WTC11 (cell line): ENCODE measurements around the gene UBE2H. TPM values are rescaled to one million over a fixed set of nuclear protein-coding genes. Genes with fewer than 3 reads are reported as not detected.

ENCODE experiments used
- ATAC-seq: fragments of 200-7000 bp; cut with Tn5 transposase; 2 replicates; pipeline ENCODE4 v1.10.0; 2021; ENCODE audit warnings: mild to moderate bottlenecking, moderate library complexity
- CTCF ChIA-PET: fragments of 300-600 bp; sonication (Branson Sonifier 250); formaldehyde crosslinking; loops from one replicate; lab custom pipeline; 2021; ENCODE audit warnings: antibody characterized with exemption; lab: Charles Lee
- POLR2A ChIA-PET: fragments of 350-600 bp; sonication (Branson Sonifier 250); formaldehyde crosslinking; loops from one replicate; lab custom pipeline; 2021; ENCODE audit warnings: antibody characterized with exemption; lab: Charles Lee
- DNase-seq: peaks from one replicate; pipeline ENCODE4 v3.0.0; 2021; ENCODE audit warnings: low spot score
- H3K27ac Mint-ChIP-seq: 2 replicates; pipeline ENCODE4 v1.8.0; 2021; ENCODE audit warnings: mixed read lengths
- H3K27me3 Mint-ChIP-seq: 2 replicates; pipeline ENCODE4 v1.8.0; 2021; ENCODE audit warnings: low read depth, mild to moderate bottlenecking, moderate library complexity, mixed read lengths
- H3K36me3 Mint-ChIP-seq: 2 replicates; pipeline ENCODE4 v1.8.0; 2021; ENCODE audit warnings: mixed read lengths
- H3K4me1 Mint-ChIP-seq: 2 replicates; pipeline ENCODE4 v1.8.0; 2022; ENCODE audit warnings: mixed read lengths
- H3K4me3 Mint-ChIP-seq: 2 replicates; pipeline ENCODE4 v1.8.0; 2021; ENCODE audit warnings: mild to moderate bottlenecking, moderate library complexity, mixed read lengths
- H3K9me3 Mint-ChIP-seq: 2 replicates; pipeline ENCODE4 v1.8.0; 2021; ENCODE audit warnings: mixed read lengths
- AFF4 ChIP-seq: sonication (generic); formaldehyde crosslinking; IDR thresholded peaks from 2 replicates; pipeline ENCODE4 v1.8.1; 2023; ENCODE audit warnings: mild to moderate bottlenecking, missing genetic modification reagents, borderline replicate concordance
- CBFB ChIP-seq: sonication (generic); formaldehyde crosslinking; IDR thresholded peaks from 2 replicates; pipeline ENCODE4 v1.8.1; 2022; ENCODE audit warnings: mild to moderate bottlenecking, low read depth, missing genetic modification reagents
- CTCF ChIP-seq: fragments of 200-600 bp; IDR thresholded peaks from 2 replicates; pipeline ENCODE4 v1.8.0; 2022; ENCODE audit warnings: antibody characterized with exemption
- ELF4 ChIP-seq: sonication (generic); formaldehyde crosslinking; IDR thresholded peaks from 2 replicates; pipeline ENCODE4 v1.8.1; 2022; ENCODE audit warnings: low read depth, mild to moderate bottlenecking, moderate library complexity, missing genetic modification reagents
- FOXJ3 ChIP-seq: sonication (generic); formaldehyde crosslinking; IDR thresholded peaks from 2 replicates; pipeline ENCODE4 v1.9.0; 2021; ENCODE audit warnings: missing genetic modification reagents, mild to moderate bottlenecking, borderline replicate concordance
- FOXK1 ChIP-seq: sonication (generic); formaldehyde crosslinking; IDR thresholded peaks from 2 replicates; pipeline ENCODE4 v1.8.0; 2022; ENCODE audit warnings: mild to moderate bottlenecking, moderate library complexity, missing genetic modification reagents
- NFYB ChIP-seq: sonication (generic); formaldehyde crosslinking; conservative IDR thresholded peaks from 2 replicates; pipeline ENCODE4 v1.8.0; 2022; ENCODE audit warnings: low read depth, missing genetic modification reagents
- PRDM15 ChIP-seq: sonication (generic); formaldehyde crosslinking; IDR thresholded peaks from 2 replicates; pipeline ENCODE4 v1.8.0; 2022; ENCODE audit warnings: missing genetic modification reagents
- SMAD4 ChIP-seq: sonication (generic); formaldehyde crosslinking; IDR thresholded peaks from 2 replicates; pipeline ENCODE4 v1.8.0; 2022; ENCODE audit warnings: mild to moderate bottlenecking, missing genetic modification reagents
- SOX15 ChIP-seq: fragments of 250-450 bp; sonication (Bioruptor Pico); IDR thresholded peaks from 2 replicates; pipeline ENCODE4 v1.9.0; 2021; ENCODE audit warnings: mild to moderate bottlenecking
- ZBTB21 ChIP-seq: sonication (generic); formaldehyde crosslinking; IDR thresholded peaks from 2 replicates; pipeline ENCODE4 v1.8.1; 2023; ENCODE audit warnings: mild to moderate bottlenecking, missing genetic modification reagents, borderline replicate concordance
- ZNF219 ChIP-seq: sonication (generic); formaldehyde crosslinking; IDR thresholded peaks from 2 replicates; pipeline ENCODE4 v1.8.0; 2023; ENCODE audit warnings: missing genetic modification reagents, mild to moderate bottlenecking, borderline replicate concordance
- ZNF317 ChIP-seq: sonication (generic); formaldehyde crosslinking; IDR thresholded peaks from 2 replicates; pipeline ENCODE4 v1.8.1; 2023; ENCODE audit warnings: low read depth, mild to moderate bottlenecking, moderate library complexity, missing genetic modification reagents, borderline replicate concordance
- total RNA-seq: library from RNA; stranded (reverse); gene quantifications from 3 replicates; pipeline ENCODE4 v1.2.3, GENCODE V29; 2021
- TF ChIP-seq, protein P1 (sequence below): sonication (generic); formaldehyde crosslinking; IDR thresholded peaks from 2 replicates; pipeline ENCODE4 v1.8.1; 2023; ENCODE audit warnings: mild to moderate bottlenecking, moderate library complexity, missing genetic modification reagents
- TF ChIP-seq, protein P2 (sequence below): sonication (generic); formaldehyde crosslinking; IDR thresholded peaks from 2 replicates; pipeline ENCODE4 v1.8.1; 2023; ENCODE audit warnings: mild to moderate bottlenecking, missing genetic modification reagents
- TF ChIP-seq, protein P3 (sequence below): fragments of 250-450 bp; sonication (Bioruptor Pico); IDR thresholded peaks from 2 replicates; pipeline ENCODE4 v1.8.0; 2021; ENCODE audit warnings: mild to moderate bottlenecking
- TF ChIP-seq, protein P4 (sequence below): sonication (generic); formaldehyde crosslinking; IDR thresholded peaks from 2 replicates; pipeline ENCODE4 v1.8.0; 2022; ENCODE audit warnings: mild to moderate bottlenecking, missing genetic modification reagents
- TF ChIP-seq, protein P5 (sequence below): sonication (generic); formaldehyde crosslinking; IDR thresholded peaks from 2 replicates; pipeline ENCODE4 v1.8.0; 2022; ENCODE audit warnings: mild to moderate bottlenecking, missing genetic modification reagents

UBE2H gene
- total RNA-seq, 1 experiment from 2014 or later, result 55.0 TPM

DNA sequence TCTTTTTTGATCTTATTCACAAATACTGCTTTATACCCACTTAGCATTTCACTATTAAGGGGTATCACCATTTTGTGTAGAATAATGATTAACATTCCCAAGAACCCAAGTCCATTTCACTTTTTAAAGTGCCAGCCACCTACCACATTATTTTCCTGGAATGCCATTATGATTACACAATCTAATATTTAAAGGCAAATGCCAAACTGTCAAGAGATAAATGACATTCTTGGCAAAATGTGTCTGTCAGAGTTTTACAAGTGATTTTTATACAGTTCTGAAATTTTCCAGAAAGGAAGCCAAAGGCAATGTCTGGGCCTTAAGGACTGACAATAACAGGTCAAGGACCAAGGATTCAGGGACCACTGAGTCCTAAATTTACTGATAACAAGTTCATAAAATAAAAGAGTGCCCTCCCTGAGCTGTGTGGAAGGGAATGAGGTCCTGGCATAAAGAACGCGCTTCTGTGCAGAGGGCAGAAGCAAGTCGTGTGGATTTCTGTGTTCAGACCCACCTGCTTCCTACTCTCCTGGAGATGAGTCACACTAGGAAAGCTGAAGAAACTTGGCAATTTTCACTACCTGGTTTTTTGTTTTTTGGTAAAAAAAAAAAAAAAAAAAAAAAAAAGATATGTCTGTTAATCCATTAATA lies 66.5 kb downstream of the UBE2H start (continued):
- TF ChIP-seq NFYB (CRISPR knock-in tag) (no peak), FOXJ3 (CRISPR knock-in tag) (no peak), PRDM15 (CRISPR knock-in tag) (no peak), SOX15 (CRISPR knock-in tag) (no peak), AFF4 (no peak), FOXK1 (CRISPR knock-in tag) (no peak), SMAD4 (CRISPR knock-in tag) (no peak)
- TF ChIP-seq, protein P1, sequence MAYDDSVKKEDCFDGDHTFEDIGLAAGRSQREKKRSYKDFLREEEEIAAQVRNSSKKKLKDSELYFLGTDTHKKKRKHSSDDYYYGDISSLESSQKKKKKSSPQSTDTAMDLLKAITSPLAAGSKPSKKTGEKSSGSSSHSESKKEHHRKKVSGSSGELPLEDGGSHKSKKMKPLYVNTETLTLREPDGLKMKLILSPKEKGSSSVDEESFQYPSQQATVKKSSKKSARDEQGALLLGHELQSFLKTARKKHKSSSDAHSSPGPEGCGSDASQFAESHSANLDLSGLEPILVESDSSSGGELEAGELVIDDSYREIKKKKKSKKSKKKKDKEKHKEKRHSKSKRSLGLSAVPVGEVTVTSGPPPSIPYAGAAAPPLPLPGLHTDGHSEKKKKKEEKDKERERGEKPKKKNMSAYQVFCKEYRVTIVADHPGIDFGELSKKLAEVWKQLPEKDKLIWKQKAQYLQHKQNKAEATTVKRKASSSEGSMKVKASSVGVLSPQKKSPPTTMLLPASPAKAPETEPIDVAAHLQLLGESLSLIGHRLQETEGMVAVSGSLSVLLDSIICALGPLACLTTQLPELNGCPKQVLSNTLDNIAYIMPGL (CRISPR knock-in tag), result no peak
- TF ChIP-seq, protein P2, sequence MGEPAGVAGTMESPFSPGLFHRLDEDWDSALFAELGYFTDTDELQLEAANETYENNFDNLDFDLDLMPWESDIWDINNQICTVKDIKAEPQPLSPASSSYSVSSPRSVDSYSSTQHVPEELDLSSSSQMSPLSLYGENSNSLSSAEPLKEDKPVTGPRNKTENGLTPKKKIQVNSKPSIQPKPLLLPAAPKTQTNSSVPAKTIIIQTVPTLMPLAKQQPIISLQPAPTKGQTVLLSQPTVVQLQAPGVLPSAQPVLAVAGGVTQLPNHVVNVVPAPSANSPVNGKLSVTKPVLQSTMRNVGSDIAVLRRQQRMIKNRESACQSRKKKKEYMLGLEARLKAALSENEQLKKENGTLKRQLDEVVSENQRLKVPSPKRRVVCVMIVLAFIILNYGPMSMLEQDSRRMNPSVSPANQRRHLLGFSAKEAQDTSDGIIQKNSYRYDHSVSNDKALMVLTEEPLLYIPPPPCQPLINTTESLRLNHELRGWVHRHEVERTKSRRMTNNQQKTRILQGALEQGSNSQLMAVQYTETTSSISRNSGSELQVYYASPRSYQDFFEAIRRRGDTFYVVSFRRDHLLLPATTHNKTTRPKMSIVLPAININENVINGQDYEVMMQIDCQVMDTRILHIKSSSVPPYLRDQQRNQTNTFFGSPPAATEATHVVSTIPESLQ (CRISPR knock-in tag), result no peak
- TF ChIP-seq, protein P3, sequence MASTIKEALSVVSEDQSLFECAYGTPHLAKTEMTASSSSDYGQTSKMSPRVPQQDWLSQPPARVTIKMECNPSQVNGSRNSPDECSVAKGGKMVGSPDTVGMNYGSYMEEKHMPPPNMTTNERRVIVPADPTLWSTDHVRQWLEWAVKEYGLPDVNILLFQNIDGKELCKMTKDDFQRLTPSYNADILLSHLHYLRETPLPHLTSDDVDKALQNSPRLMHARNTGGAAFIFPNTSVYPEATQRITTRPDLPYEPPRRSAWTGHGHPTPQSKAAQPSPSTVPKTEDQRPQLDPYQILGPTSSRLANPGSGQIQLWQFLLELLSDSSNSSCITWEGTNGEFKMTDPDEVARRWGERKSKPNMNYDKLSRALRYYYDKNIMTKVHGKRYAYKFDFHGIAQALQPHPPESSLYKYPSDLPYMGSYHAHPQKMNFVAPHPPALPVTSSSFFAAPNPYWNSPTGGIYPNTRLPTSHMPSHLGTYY, result no peak
- TF ChIP-seq, all 79 proteins: peak for 0

DNA sequence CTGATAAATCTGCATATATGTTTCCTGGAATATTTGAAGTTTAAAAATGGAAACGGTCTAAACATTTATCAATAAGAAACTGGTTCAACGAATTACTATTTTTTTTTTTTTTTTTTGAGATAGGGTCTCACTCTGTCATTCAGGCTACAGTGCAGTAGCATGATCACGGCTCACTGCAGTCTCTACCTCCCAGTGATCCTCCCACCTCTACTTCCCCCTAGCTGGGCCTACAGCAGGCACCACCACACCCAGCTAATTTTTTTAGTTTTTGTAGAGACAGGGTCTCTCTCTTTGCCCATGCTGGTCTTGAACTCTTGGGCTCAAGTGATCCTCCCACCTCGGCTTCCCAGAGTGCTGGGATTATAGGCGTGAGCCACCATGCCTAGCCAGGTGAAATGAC lies 68.3 kb downstream of the UBE2H start:
- ChIA-PET CTCF (no interaction called here), POLR2A (no interaction called here)
- H3K27me3 Mint-ChIP-seq, result no peaks in the 10 kb centered on the region
- no peak for ATAC-seq
- H3K4me3 Mint-ChIP-seq, result no peak overlapping the region
- DNase-seq, result no peak
- peaks cover 3% of the 10 kb centered on the region; the same call in 1 of the 2 replicates for H3K36me3 Mint-ChIP-seq
- peaks cover 42% of the 10 kb centered on the region for H3K4me1 Mint-ChIP-seq
- no peak overlapping the region for H3K27ac Mint-ChIP-seq
- no peaks in the 10 kb centered on the region for H3K9me3 Mint-ChIP-seq
- TF ChIP-seq CTCF (no peak), ZNF317 (CRISPR knock-in tag) (no peak), ELF4 (CRISPR knock-in tag) (no peak), ZBTB21 (CRISPR knock-in tag) (no peak), CBFB (no peak), ZNF219 (CRISPR knock-in tag) (no peak), FOXK1 (CRISPR knock-in tag) (no peak)
- TF ChIP-seq, protein P4, sequence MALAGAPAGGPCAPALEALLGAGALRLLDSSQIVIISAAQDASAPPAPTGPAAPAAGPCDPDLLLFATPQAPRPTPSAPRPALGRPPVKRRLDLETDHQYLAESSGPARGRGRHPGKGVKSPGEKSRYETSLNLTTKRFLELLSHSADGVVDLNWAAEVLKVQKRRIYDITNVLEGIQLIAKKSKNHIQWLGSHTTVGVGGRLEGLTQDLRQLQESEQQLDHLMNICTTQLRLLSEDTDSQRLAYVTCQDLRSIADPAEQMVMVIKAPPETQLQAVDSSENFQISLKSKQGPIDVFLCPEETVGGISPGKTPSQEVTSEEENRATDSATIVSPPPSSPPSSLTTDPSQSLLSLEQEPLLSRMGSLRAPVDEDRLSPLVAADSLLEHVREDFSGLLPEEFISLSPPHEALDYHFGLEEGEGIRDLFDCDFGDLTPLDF (CRISPR knock-in tag), result no peak
- TF ChIP-seq, protein P5, sequence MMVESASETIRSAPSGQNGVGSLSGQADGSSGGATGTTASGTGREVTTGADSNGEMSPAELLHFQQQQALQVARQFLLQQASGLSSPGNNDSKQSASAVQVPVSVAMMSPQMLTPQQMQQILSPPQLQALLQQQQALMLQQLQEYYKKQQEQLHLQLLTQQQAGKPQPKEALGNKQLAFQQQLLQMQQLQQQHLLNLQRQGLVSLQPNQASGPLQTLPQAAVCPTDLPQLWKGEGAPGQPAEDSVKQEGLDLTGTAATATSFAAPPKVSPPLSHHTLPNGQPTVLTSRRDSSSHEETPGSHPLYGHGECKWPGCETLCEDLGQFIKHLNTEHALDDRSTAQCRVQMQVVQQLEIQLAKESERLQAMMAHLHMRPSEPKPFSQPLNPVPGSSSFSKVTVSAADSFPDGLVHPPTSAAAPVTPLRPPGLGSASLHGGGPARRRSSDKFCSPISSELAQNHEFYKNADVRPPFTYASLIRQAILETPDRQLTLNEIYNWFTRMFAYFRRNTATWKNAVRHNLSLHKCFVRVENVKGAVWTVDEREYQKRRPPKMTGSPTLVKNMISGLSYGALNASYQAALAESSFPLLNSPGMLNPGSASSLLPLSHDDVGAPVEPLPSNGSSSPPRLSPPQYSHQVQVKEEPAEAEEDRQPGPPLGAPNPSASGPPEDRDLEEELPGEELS (CRISPR knock-in tag), result no peak
